T47D (cell line): ENCODE data around the gene UBE2O.

Source experiments
- DNase-seq, 2 experiments: peaks; one replicate each; pipeline versions ENCODE4 v3.0.0 to v3.0.0-alpha.2; 2011 to 2012; ENCODE audit warnings: low read depth in 1 of 2, low spot score in 1 of 2
- JUND ChIP-seq: IDR thresholded peaks from 2 replicates; pipeline ENCODE4 v1.6.1; 2012; ENCODE audit warnings: low read depth
- in situ Hi-C: cut with HindIII; loops from 2 replicates; pipeline ENCODE4 v1.10.0; 2016; ENCODE audit warnings: low sequenced_read_pairs, low pct_unique_long_range_greater_than_20kb

The UBE2O gene

DNA sequence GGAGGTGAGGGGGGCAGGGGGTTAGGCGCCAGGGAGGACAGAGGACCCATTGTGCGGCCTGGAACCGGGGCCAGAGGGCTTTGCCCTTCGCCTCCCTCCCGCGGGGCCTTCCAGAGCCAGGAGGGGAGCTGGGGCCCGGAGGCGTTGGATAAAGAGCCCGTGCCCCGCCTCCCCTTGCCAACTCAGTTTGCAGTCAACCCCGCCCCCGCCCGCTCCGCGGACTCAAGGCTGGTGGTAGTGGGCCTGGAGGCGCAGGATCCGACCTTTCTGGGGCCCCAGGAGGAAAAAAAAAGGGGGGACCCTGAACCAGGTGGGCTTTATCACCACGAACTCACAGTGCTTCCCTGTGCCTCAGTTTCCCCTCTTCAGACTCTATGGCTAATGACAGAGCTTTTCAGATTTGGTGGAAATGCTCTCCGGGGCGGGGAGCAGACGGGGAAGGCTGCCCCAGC lies 70.6 kb downstream of the UBE2O start:
- no peak for TF ChIP-seq JUND
- in situ Hi-C loops = no loop called here
- no peak for DNase-seq

DNA sequence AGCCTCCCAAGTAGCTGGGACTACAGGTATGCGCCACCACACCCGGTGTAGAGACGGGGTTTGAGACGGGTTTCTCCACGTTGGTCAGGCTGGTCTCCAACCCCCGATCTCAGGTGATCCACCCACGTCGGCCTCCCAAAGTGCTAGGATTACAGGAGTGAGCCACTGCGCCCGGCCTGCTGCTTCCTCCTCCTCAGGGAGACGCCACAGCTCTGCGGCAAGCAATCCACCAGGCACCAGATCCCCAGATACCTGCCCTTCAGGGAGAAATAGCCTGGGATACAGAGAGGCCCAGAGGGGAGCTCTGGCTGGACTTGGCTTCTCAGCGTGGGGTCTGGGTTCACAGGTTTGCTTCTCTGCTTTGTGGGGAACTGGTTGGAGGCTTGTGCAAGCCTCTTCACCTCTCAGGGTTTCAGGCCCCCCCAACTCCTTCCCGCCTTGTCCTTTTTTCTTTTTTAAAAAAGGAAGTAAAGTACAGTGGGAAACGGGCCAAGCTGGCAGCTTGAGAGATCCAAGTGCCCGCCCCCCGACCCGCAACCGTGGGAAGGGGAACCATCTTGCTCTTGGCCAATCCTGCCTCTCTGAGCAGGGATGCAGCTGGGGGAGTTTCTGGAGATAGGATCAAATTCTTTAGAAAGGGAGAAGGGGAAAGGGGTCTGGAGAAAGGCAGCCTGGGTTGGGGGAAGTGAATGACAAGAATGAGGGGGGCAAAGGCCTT lies 71.2 kb downstream of the UBE2O start:
- in situ Hi-C loops = no loop called here
- no peak for TF ChIP-seq JUND
- DNase-seq = no peak

DNA sequence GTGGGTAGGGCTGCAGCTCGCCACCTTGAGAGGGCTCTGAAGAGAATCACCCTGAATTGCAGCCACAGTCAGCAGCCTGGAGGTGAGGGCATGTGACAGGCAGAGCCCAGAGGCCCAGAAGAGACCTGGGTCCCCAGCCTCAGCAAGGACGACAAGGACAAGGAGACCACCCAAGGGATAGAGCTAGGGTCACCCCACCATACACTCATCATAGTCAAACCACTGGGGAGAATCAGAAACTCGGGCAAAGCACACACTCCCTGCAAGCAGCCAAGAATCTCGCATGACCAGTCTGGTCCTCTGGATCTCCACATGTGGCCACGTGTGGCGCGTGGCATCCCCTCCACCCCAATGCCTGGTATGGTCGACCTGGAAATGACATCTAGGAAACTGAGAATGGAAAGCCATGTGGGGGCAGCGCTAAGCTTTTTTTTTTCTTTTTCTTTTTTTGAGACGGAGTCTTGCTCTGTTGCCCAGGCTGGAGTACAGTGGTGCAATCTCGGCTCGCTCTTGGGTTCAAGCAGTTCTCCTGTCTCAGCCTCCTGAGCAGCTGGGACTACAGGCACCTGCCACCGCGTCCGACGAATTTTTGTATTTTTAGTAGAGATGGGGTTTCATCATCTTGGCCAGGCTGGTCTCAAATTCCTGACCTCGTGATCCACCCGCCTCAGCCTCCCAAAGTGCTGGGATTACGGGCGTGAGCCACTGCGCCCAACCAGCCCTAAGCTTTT lies 73.1 kb downstream of the UBE2O start:
- in situ Hi-C loops = no loop called here
- no peak for TF ChIP-seq JUND
- DNase-seq = no peak

DNA sequence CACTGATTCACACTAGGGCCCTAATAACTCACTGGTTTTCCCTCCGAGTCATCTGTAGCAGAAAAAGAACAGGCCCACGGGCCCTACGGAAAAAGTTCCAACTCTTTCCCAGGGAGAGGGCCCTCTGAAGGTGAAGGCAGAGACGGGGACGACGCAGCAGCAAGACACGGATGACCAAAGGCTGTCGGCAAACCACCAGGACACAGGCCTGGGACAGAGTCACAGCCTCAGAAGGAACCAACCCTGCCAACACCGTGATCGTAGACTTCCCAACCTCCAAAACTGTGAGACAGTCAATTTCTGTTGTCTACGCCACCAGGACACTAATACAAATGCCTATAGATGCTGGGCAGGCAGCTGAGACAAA lies 73.7 kb downstream of the UBE2O start:
- DNase-seq = no peak
- TF ChIP-seq JUND = no peak
- in situ Hi-C loops = no loop called here

DNA sequence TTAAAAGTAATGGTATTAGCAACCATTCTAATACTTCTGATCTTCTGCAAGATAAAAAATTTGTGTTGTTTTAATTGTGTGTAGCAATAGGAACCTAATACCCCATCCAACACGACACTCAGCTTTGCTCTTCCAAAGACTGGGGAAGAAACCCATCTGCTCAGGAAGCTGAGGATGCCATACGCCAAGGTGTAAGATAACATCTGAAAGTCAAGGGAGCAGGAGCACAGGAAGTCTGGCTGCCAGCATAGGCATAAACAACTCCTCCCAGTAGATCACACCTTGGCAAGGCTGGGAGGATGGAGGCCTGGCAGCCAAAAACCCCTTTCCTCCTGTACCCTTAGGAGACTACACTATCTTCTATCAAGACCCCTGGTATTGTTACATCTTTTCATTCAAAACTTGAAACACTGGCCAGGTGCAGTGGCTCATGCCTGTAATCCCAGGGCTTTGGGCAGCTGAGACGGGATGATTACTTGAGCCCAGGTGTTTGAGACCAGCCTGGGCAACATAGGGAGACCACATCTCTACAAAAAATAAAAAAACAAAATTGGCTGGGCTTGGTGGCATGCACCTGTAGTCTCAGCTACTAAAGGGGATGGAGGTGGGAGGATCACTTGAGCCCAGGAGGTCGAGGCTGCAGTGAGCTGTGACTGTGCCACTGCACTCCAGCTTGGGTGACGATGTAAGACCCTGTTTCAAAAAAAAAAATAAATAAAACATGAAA lies 74.2 kb downstream of the UBE2O start:
- no peak for TF ChIP-seq JUND
- DNase-seq = no peak
- in situ Hi-C loops = no loop called here

DNA sequence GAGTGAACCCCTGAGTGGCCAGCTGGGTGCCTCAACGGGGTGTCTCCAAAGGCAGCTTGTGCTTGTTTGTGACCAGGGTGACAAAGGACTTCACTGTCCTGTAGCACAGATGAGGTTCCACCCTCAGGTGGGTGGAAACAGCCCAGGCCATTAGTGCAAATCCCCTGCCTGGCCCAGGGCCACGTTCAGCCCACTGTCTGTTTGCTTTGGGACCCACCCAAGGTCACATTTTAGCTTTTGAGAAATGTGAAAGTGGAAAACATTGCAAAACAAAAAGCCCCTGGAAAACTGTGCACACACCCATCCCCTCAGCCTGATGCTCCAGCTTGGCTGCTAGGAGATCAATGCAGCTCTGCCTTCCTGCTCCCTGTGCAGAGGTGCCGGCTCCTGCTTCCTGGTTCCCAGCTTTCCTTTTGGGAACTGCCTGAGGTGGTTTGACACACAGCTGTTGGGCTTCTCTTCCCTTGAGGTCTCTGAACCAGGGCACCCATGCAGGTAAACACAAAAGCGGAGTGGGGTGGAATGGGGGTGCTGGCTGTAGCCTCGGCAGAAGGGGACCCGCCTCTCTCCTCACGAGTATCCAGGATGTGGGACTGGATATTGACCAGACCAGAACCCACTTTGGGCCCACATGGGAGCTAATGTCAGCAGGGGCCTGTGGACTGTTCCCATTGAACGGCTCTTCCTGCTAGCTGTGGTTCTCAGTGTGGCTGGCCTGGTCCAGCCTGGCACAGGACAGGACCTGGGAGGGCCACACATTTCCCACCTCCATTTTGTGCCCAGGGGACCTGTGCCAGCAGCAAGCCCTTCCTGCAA lies 76.4 kb downstream of the UBE2O start:
- DNase-seq = no peak
- no peak for TF ChIP-seq JUND
- in situ Hi-C loops = no loop called here

DNA sequence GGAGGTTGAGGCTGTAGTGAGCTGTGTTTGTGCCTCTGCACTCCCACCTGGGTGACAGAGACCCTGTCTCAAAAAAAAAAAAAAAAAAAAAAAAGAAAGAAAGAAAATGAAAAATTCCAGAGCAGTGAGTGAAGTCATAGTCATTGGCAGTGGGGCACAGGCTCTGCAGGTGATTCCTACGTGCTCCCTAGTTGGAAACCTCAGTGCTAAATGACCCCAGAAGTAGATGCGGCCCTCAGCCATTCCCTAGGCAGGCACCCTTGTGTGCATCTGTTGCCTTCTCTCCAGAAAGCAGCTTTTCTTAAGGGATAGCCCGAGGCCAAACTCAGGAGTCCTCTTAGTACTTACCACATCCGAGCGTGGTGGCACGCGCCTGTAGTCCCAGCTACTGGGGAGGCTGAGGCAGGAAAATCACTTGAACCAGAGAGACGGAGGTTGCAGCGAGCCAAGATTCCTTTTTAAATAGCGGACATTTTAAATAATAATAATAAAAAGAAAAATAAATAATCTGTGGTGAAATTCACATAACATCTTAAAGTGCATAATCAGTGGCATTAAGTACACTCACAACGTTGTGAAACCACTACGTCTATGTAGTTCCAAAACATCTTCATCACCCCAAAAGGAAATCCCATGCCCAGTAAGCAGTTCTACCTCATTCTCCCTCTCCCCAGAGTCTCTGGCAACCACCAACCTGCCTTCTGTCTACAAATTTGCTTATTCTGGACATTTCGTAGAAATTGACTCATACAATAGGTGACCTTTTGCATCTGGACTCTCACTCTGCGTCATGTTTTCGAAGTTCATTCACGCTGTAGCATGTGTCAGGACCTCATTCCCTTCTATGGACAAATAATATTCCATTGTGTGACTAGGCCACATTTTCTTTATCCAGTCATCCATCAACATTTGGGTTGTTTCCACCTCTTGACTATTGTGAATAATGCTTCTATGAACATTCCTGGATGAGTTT lies 81.0 kb downstream of the UBE2O start:
- no peak for TF ChIP-seq JUND
- no peak for DNase-seq

DNA sequence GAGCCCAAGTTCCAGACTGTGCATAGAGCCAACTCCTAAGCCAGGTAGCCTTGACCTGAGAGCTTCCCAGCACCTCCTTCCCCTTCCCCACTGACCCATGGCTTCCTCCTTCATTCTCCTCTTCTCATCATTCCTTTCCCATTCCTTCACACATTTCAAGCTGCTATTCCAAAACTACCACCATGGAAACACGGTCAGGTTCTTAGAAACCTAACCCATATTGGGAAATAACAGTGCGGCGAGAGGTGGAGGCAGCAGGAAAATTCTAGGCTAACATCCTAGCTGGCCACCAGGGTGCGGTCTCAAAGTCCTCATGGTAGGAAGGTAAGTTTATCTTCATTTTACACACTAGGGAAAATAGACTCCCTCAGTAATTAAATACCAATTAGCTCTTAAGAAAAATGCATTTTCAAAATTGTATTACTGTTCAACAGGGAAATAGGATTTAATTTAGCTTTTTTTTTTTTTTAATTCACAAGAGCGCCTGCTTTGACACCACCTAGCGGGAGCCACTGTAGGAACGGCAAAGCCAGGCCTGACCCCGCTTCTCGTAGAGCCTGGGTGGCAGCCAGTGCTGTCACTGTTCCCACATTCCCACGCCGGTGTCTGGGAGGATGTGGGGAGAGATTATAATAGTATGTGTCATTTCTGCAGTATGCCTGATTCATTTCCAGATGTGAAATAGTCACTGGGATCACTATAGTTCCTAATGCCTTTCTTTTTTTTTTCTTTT lies 82.5 kb downstream of the UBE2O start:
- no peak for TF ChIP-seq JUND
- DNase-seq = no peak
- in situ Hi-C loops = no loop called here

More for the DNA sequence above, 81.0 kb downstream of the UBE2O start:
- in situ Hi-C loops = no loop called here

DNA sequence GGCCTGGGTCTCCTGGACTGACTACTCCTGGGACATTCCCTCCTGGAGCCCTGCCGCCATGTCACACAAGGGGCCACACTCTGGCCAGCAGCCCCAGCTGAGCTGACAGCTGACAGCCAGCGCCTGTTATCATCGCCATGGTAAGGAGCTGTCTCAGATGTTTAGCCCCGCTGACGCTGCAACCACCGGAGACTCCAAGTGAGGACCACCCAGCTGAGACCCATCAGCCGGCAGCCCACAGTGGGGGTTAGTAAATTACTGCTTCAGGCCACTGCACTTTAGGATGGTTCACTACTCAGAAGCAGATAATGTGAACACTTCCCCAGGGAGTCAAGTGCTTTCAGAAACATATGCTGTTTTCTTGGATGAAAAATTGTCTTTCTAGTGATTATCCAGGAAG lies 83.1 kb downstream of the UBE2O start:
- DNase-seq = no peak
- in situ Hi-C loops = no loop called here
- no peak for TF ChIP-seq JUND

DNA sequence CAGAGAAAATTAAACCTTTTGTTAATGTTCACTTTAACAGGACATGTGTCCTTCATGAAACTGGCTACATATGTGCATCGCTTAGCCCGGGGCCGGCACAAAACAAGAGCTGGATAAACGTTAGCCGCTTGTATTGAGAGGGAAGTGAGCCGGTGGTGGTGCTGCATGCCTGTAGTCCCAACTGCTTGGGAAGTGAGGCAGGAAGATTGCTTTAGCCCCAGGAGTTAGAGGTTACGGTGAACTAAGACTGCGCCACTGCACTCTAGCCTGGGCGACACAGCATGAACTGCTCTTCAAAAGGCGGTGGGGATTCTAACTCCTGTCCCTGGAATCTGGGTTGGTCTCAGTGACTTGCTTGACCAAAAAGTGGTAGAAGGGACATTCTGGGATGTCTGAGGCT lies 83.6 kb downstream of the UBE2O start:
- DNase-seq = no peak
- no peak for TF ChIP-seq JUND
- in situ Hi-C loops = no loop called here

DNA sequence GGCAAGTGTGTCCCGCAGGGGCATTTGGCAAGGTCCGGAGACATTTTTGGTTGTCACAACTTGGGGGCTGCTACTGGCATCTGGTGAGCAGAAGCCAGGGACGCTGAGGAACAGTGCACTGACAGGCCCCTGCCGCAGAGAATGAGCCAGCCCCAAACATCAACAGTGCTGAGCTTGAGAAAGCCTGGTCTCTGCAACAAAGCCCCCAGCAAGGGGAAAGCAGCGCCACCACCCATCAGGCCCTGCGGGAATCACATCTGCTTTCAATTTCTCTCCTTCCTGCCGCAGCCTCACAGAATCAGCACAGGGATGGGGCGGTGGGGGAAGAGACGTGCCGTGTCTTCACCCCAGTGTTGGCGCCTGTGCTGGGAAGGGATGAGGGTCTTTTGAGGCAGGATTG lies 84.4 kb downstream of the UBE2O start:
- no peak for TF ChIP-seq JUND
- in situ Hi-C loops = no loop called here
- no peak for DNase-seq
